GM12801 (cell line): ENCODE results near the gene FOXC2.

Experiments used
- TF ChIP-seq, protein P1 (sequence below): IDR thresholded peaks from one replicate; pipeline ENCODE4 v1.5.1; 2011; ENCODE audit warnings: control low read depth; ENCODE audit not compliant: insufficient read length; ENCODE audit errors: extremely low read depth

The FOXC2 gene

DNA sequence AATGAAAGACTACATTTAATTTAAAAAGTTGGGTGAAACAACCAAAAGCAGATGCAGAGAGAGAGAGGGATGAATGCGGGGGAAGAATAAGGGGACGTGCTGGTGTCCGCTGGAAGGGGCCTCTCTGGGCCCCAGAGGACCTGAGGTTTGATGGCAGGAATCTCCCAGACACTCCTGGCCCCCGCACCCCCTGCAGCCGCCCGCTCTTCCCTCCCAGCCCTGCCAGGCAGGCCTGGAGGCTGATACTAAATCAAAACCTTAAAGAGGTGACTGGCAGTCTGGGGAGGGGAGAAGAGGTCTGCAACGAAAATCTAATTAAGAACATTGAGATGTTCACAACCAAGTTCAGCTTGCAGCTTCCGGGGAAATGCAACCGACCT, 14.2 kb downstream of the FOXC2 start:
- TF ChIP-seq, protein P1, sequence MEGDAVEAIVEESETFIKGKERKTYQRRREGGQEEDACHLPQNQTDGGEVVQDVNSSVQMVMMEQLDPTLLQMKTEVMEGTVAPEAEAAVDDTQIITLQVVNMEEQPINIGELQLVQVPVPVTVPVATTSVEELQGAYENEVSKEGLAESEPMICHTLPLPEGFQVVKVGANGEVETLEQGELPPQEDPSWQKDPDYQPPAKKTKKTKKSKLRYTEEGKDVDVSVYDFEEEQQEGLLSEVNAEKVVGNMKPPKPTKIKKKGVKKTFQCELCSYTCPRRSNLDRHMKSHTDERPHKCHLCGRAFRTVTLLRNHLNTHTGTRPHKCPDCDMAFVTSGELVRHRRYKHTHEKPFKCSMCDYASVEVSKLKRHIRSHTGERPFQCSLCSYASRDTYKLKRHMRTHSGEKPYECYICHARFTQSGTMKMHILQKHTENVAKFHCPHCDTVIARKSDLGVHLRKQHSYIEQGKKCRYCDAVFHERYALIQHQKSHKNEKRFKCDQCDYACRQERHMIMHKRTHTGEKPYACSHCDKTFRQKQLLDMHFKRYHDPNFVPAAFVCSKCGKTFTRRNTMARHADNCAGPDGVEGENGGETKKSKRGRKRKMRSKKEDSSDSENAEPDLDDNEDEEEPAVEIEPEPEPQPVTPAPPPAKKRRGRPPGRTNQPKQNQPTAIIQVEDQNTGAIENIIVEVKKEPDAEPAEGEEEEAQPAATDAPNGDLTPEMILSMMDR: no peak

DNA sequence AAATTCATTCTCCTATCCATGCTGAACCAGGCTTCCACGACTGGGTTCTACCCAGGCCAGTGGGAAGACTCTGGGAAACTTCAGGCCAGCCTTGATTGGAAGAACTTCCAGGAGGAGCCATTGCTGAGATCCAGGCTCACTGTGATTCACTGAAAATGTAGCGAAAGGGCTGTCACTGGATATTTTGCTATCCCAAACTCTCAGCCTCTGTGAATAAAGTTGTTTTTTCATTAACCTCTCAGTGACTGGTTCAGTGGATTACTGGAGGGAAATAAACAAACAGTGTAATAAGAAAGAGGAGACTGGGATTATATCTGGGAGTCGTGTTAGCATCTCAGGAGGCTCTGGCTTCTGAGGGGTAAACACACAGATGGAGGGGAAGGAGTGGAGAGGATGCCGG, 14.8 kb downstream of the FOXC2 start:
- TF ChIP-seq, protein P1: no peak

DNA sequence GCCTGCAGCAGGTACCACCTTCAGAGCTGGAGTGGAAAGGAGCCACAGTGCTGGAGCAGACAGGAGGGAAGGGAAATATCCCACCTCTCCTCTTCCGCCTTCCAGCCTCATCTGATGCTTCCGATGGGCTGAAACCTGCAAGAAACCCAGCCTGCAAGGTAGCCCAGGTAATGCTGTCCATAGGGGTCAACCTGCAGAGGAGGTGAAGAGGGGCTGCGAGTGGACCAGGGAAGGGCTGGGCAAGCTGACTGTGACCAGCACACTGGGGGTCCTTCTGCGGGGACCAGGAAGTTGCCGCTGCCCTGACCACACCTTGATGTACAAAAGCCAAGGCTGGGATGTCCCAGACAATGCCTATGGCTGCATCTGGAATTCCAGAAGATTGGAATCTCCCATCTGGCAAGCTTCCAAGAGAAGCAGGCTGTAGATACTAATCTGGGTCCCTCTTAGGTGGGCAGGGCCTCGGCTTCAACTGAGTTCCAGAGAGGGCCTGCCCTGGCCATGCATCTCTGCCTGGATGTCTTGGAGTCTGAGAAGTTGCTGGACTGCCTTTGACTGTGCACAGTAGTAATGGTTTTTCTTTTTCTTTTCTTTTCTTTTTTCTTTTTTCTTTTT, 17.5 kb downstream of the FOXC2 start:
- TF ChIP-seq, protein P1: no peak

DNA sequence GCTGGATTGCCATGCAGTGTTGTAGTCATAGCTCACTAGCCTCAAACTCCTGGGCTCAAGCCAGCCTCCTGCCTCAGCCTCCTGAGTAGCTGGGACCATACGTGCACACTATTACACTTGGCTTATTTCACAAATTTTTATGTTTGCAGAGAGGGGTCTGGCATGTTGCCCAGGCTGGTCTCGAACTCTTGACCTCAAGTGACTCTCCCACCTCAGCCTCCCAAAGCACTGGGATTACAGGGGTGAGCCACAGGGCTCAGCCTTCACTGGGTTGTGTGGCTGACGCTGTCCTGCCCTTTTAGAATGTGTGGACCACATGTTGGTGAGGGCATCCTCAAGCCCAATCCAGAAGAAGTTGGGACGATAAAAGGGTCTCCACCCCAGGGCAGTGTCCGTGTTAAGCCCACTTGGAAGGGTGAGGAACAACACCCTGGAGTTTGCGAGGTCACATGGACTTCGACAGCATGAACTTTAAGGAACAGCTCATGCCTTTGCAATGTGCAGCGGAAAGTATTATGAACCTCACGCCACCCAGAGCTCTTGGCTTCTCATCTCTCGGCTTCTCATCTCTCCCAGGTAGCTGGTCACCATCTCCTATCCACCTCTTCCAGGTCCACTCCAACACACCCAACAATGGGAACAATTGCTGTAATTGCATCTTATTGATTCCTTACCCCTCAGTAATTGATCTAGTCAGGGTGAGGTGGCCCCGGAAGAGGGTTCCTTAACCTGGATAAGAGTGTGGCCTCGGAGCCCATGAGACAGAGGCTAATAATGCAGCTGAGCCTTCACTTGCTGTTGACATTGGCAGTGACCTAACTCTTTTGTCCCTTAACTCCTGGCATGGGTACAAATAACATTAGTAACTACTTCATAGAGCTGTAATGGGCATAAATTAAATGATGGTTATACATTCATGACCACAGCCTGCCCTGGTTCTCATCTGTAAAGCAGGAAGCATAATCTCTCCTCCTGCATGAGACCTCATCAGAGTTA, 18.4 kb downstream of the FOXC2 start:
- TF ChIP-seq, protein P1: no peak

DNA sequence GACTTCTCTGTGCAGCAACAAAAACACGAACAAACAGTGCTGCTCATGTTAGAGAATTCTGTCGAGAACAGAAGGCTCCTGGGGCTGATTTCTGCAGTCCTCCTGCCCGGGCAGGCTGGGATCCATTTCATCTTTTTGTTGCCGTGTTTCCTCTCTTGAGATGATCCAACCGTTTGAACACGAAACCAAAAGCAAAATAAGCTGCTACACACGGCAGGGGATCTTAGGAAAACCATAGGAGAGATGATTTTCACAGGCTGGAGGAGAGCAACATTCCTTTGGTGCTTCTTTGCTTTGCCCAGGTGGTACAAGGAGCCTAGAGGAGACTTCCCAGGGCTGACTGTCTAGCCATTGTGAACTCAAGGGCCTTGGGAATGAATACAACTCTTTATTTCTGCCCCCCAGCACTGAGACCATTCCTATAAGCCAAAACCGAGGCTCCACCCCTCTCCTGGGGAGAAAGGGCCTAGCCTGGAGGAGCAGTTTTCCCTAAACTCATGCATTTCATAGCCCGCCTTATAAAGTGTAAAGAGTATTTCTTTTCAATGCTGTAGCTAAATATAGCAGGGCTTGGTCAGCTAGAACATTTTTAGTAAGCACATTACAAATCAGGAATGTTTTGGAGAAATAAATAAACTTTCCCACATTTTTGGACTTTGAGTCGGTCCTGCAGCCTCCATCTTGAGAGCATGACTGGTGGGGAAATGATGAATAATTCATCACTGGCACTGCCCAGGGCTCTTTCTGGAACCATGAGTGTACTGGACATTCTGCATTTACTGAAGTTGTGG, 19.4 kb downstream of the FOXC2 start:
- TF ChIP-seq, protein P1: no peak

DNA sequence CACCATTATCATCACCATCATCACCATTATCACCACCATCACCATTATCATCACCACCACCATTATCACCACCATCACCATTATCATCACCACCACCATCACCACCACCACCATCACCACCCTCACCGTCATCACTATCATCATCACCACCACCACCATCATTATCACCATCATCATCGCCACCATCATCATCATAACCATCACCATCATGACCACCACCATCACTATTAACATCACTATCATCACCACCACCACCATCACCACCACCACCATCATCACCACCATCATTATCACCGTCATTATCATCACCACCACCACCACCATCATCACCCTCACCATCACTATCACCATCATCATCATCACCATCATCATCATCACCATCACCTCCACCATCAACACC, 20.9 kb downstream of the FOXC2 start:
- TF ChIP-seq, protein P1: no peak

DNA sequence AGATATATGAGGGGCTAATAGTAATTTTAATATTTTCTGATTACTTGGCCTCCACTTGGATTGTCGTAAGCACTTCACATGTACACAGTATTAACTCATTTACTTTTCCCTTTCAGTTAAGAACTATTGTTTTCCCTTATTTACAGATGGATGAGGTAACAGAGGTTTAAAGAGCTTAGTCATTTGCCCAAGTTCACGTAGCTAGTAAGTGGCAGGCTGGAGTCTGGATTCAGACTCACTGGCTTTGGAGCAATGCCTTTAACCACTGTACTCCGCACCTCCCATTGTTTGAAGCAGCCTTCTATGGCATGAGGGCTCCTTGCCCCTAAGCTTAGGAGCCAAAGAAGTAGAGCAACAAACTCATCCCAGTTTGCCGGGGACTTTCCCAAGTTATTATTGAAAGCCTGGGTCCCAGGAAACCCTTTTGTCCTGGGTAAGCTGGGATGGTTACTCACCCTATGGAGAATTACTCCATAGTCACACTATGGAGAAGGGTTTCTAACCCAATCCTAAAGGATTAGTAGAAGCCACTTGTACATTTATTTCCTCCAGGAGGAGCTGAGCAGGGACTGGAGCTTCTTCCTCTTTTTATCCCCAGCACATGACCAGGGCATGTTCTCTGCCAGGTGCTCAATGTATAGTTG, 24.0 kb downstream of the FOXC2 start:
- TF ChIP-seq, protein P1: no peak
